H9 (cell line): ENCODE results near the gene PTRHD1. TPM values are rescaled to one million over a fixed set of nuclear protein-coding genes. Genes with fewer than 3 reads are reported as not detected.

Experiments used
- DNase-seq: peaks from one replicate; pipeline ENCODE4 v3.0.0-alpha.2; 2017
- H2AFZ ChIP-seq: one replicate; pipeline ENCODE4 v1.6.1; 2013; ENCODE audit warnings: mild to moderate bottlenecking, low read length, control low read depth, moderate library complexity
- H2AK5ac ChIP-seq: 2 replicates; pipeline ENCODE4 v1.6.1; 2013; ENCODE audit warnings: low read length, control low read depth, mixed read lengths; ENCODE audit not compliant: insufficient read length
- H2BK120ac ChIP-seq: one replicate; pipeline ENCODE4 v1.6.1; 2013; ENCODE audit warnings: low read depth, mild to moderate bottlenecking, low read length, control low read depth, inconsistent platforms; ENCODE audit not compliant: poor library complexity, severe bottlenecking
- H2BK12ac ChIP-seq: 2 replicates; pipeline ENCODE4 v1.6.1; 2013; ENCODE audit warnings: low read length, control low read depth, mixed read lengths, low read depth; ENCODE audit not compliant: insufficient read length
- H2BK15ac ChIP-seq: 2 replicates; pipeline ENCODE4 v1.6.1; 2013; ENCODE audit warnings: low read depth, low read length, control low read depth
- H2BK20ac ChIP-seq: one replicate; pipeline ENCODE4 v1.6.1; 2013; ENCODE audit warnings: low read depth, mild to moderate bottlenecking, low read length, control low read depth, inconsistent platforms; ENCODE audit not compliant: poor library complexity, severe bottlenecking
- H2BK5ac ChIP-seq: 2 replicates; pipeline ENCODE4 v1.6.1; 2013; ENCODE audit warnings: low read length, control low read depth, mixed read lengths; ENCODE audit not compliant: insufficient read length
- H3K14ac ChIP-seq: 2 replicates; pipeline ENCODE4 v1.6.1; 2013; ENCODE audit warnings: low read length, control low read depth; ENCODE audit not compliant: insufficient read depth
- H3K18ac ChIP-seq: 2 replicates; pipeline ENCODE4 v1.6.1; 2013; ENCODE audit warnings: low read depth, mild to moderate bottlenecking, mixed read lengths, low read length, control low read depth; ENCODE audit not compliant: insufficient read length
- H3K23ac ChIP-seq: 2 replicates; pipeline ENCODE4 v1.6.1; 2013; ENCODE audit warnings: low read length, control low read depth, mixed read lengths, low read depth; ENCODE audit not compliant: insufficient read length
- H3K23me2 ChIP-seq: 2 replicates; pipeline ENCODE4 v1.6.1; 2013; ENCODE audit warnings: low read depth, mild to moderate bottlenecking, mixed read lengths, low read length, control low read depth; ENCODE audit not compliant: insufficient read length, poor library complexity, severe bottlenecking
- H3K27ac ChIP-seq: 2 replicates; pipeline ENCODE4 v1.5.1; 2013; ENCODE audit warnings: low read length, control low read depth, mixed read lengths, low read depth; ENCODE audit not compliant: insufficient read length
- H3K27me3 ChIP-seq: 2 replicates; pipeline ENCODE4 v1.6.1; 2013; ENCODE audit warnings: low read length, control low read depth, inconsistent platforms; ENCODE audit not compliant: insufficient read depth
- H3K4ac ChIP-seq: 2 replicates; pipeline ENCODE4 v1.6.1; 2013; ENCODE audit warnings: low read depth, mild to moderate bottlenecking, control low read depth, inconsistent platforms, low read length, moderate library complexity
- H3K4me1 ChIP-seq: 2 replicates; pipeline ENCODE4 v1.6.1; 2013; ENCODE audit warnings: low read length, control low read depth, inconsistent platforms; ENCODE audit not compliant: insufficient read depth
- H3K4me2 ChIP-seq: 2 replicates; pipeline ENCODE4 v1.6.1; 2013; ENCODE audit warnings: low read length, control low read depth, mixed read lengths; ENCODE audit not compliant: insufficient read length, insufficient read depth
- H3K56ac ChIP-seq: 2 replicates; pipeline ENCODE4 v1.6.1; 2013; ENCODE audit warnings: low read depth, mild to moderate bottlenecking, mixed read lengths, low read length, control low read depth; ENCODE audit not compliant: insufficient read length
- H3K79me1 ChIP-seq: 2 replicates; pipeline ENCODE4 v1.6.1; 2013; ENCODE audit warnings: low read depth, mild to moderate bottlenecking, moderate library complexity, low read length, control low read depth, inconsistent platforms; ENCODE audit not compliant: insufficient read depth, poor library complexity, severe bottlenecking
- H3K79me2 ChIP-seq: 2 replicates; pipeline ENCODE4 v1.6.1; 2013; ENCODE audit warnings: low read length, control low read depth, inconsistent platforms; ENCODE audit not compliant: insufficient read depth
- H3K9ac ChIP-seq: 2 replicates; pipeline ENCODE4 v1.6.1; 2013; ENCODE audit warnings: low read length, control low read depth, mixed read lengths; ENCODE audit not compliant: insufficient read length; ENCODE audit errors: extremely low read depth
- H3K9me3 ChIP-seq: one replicate; pipeline ENCODE4 v1.6.1; 2013; ENCODE audit warnings: low read depth, low read length, inconsistent platforms; ENCODE audit not compliant: control insufficient read depth
- H3T11ph ChIP-seq: one replicate; pipeline ENCODE4 v1.6.1; 2013; ENCODE audit warnings: mild to moderate bottlenecking, low read length, control low read depth, inconsistent platforms
- H4K20me1 ChIP-seq: one replicate; pipeline ENCODE4 v1.6.1; 2013; ENCODE audit not compliant: control insufficient read depth, insufficient read length, insufficient read depth
- H4K5ac ChIP-seq: 2 replicates; pipeline ENCODE4 v1.6.1; 2013; ENCODE audit warnings: low read depth, mild to moderate bottlenecking, mixed read lengths, low read length, control low read depth; ENCODE audit not compliant: insufficient read length
- H4K8ac ChIP-seq: replicated peaks from 2 replicates; pipeline ENCODE4 v1.6.1; 2013; ENCODE audit warnings: low read length, control low read depth, mixed read lengths, low read depth; ENCODE audit not compliant: insufficient read length
- H4K91ac ChIP-seq: 2 replicates; pipeline ENCODE4 v1.6.1; 2013; ENCODE audit warnings: low read depth, mild to moderate bottlenecking, moderate library complexity, mixed read lengths, low read length, control low read depth; ENCODE audit not compliant: insufficient read length
- H3K27ac Mint-ChIP-seq, 3 experiments: 2 replicates in 2 of 3; 3 replicates in 1 of 3; pipeline ENCODE4 v1.8.0; 2020 to 2021; ENCODE audit warnings: mixed read lengths in 3 of 3, mild to moderate bottlenecking in 1 of 3, moderate library complexity in 1 of 3
- H3K27me3 Mint-ChIP-seq: 2 replicates; pipeline ENCODE4 v1.8.0; 2021; ENCODE audit warnings: low read depth, mild to moderate bottlenecking, moderate library complexity, mixed read lengths
- H3K36me3 Mint-ChIP-seq, 3 experiments: 2 replicates in 2 of 3; 3 replicates in 1 of 3; pipeline ENCODE4 v1.8.0; 2020 to 2021; ENCODE audit warnings: low read depth in 3 of 3, mixed read lengths in 3 of 3; ENCODE audit not compliant: insufficient read depth in 1 of 3
- H3K4me1 Mint-ChIP-seq, 2 experiments: 2 replicates each; pipeline ENCODE4 v1.8.0; 2020; ENCODE audit warnings: mixed read lengths in 2 of 2
- H3K4me3 Mint-ChIP-seq, 2 experiments: 2 replicates in 1 of 2; 3 replicates in 1 of 2; pipeline ENCODE4 v1.8.0; 2020 to 2021; ENCODE audit warnings: mild to moderate bottlenecking in 2 of 2, mixed read lengths in 2 of 2, moderate library complexity in 1 of 2
- H3K9me3 Mint-ChIP-seq, 2 experiments: 2 replicates in 1 of 2; 3 replicates in 1 of 2; pipeline ENCODE4 v1.8.0; 2020; ENCODE audit warnings: mild to moderate bottlenecking in 2 of 2, mixed read lengths in 2 of 2, moderate library complexity in 1 of 2
- WGBS: extraction: QIAGEN DNeasy Blood & Tissue Kit; methylation state at CpG from one replicate; pipeline ENCODE4 v1.1.7; 2013; ENCODE audit warnings: missing lambda C conversion rate, low lambda C conversion rate, mixed read lengths; ENCODE audit not compliant: insufficient read length; ENCODE audit errors: extremely low coverage; 5-methylcytosine and 5-hydroxymethylcytosine counted together
- total RNA-seq: library from RNA; stranded (reverse); gene quantifications from 2 replicates; pipeline ENCODE4 v1.2.1, GENCODE V29; 2021
- TF ChIP-seq, protein P1 (sequence below): fragments of 200-600 bp; sonication (generic); conservative IDR thresholded peaks from 3 replicates; pipeline ENCODE4 v1.8.0; 2021; ENCODE audit warnings: antibody characterized with exemption, mild to moderate bottlenecking

Gene PTRHD1
- total RNA-seq, 1 experiment from 2014 or later: 43.7 TPM

DNA sequence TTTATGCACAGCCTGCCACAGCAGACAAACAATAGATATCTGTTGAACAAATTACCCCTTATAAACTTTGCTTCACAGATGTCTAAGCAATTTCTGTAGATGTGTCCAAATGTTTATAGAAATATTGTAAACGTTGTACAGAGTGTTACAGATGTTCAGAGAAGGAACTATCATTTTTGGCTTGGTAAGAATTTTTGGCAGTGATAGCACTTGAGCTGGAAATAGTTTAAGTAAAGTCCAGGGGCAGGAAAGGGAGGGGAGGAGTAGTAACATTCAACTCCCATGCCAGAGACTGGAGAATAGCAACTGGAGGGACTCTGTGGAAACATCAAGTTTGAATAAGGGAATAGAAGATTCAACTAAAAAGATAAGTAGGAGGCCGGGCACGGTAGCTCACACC is 4.4 kb downstream of the PTRHD1 start:
- no peak overlapping the region; a peak in 1 of 7 replicates for H3K27ac Mint-ChIP-seq
- WGBS: no CpG with 5 or more reads among the region's 3 CpGs
- Histone ChIP-seq H4K8ac (no peak overlapping the region), H3K23ac (no peak overlapping the region), H3K23me2 (peaks cover 8% of the 10 kb centered on the region), H4K91ac (no peak overlapping the region), H2AK5ac (no peak overlapping the region), H3K56ac (no peak overlapping the region), H2BK15ac (no peak overlapping the region), H3K79me1 (no peaks in the 10 kb centered on the region), H3T11ph (no peak overlapping the region), H3K79me2 (peaks cover under 1% of the 10 kb centered on the region; the same call in 1 of the 2 replicates), H2BK5ac (no peak overlapping the region), H3K4ac (no peak overlapping the region), H3K14ac (no peak overlapping the region), H3K4me1 (no peaks in the 10 kb centered on the region), H2AFZ (no peak overlapping the region), H2BK12ac (no peak overlapping the region), H2BK20ac (no peak overlapping the region), H3K27ac (no peak overlapping the region), H3K4me2 (no peak overlapping the region), H3K27me3 (no peaks in the 10 kb centered on the region), H4K5ac (no peak overlapping the region), H3K9ac (no peak overlapping the region), H4K20me1 (no peaks in the 10 kb centered on the region), H3K9me3 (no peaks in the 10 kb centered on the region), H2BK120ac (no peak overlapping the region), H3K18ac (no peak overlapping the region)
- no peaks in the 10 kb centered on the region for H3K9me3 Mint-ChIP-seq
- H3K4me3 Mint-ChIP-seq: no peak overlapping the region
- peaks cover 20 to 21% of the 10 kb centered on the region in 2 experiments for H3K4me1 Mint-ChIP-seq
- TF ChIP-seq, protein P1, sequence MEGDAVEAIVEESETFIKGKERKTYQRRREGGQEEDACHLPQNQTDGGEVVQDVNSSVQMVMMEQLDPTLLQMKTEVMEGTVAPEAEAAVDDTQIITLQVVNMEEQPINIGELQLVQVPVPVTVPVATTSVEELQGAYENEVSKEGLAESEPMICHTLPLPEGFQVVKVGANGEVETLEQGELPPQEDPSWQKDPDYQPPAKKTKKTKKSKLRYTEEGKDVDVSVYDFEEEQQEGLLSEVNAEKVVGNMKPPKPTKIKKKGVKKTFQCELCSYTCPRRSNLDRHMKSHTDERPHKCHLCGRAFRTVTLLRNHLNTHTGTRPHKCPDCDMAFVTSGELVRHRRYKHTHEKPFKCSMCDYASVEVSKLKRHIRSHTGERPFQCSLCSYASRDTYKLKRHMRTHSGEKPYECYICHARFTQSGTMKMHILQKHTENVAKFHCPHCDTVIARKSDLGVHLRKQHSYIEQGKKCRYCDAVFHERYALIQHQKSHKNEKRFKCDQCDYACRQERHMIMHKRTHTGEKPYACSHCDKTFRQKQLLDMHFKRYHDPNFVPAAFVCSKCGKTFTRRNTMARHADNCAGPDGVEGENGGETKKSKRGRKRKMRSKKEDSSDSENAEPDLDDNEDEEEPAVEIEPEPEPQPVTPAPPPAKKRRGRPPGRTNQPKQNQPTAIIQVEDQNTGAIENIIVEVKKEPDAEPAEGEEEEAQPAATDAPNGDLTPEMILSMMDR: no peak
- DNase-seq: no peak
- H3K36me3 Mint-ChIP-seq: peaks cover 3 to 20% (median 9%) of the 10 kb centered on the region in 3 experiments; a peak in 5 of 7 replicates
- H3K27me3 Mint-ChIP-seq: no peaks in the 10 kb centered on the region; the same call in 1 of the 2 replicates
